Measurements from ENCODE around the gene AMMECR1. TPM values are rescaled to one million over a fixed set of nuclear protein-coding genes. Genes with fewer than 3 reads are reported as not detected.
"Not testable (repeated sequence)": the region's sequence is repeated elsewhere in the genome, so short reads cannot be mapped to it uniquely, and the experiment has no call there.

AMMECR1 gene
- polyA plus RNA-seq, 2 donors = 5.8 to 6.9 TPM

- Histone ChIP-seq H3K27ac (ENCODE audit: low read depth in 2 of 2, low read length in 1 of 2) (no peak overlapping the region), H3K4me3 (ENCODE audit: low read depth in 1 of 2, low read length in 2 of 2) (no peak overlapping the region), H3K27me3 (ENCODE audit: control insufficient read depth in 1 of 2, insufficient read depth in 2 of 2, low read length in 2 of 2) (peaks cover 0 to 4% of the 10 kb centered on the region in 2 donors), H3K9me3 (ENCODE audit: control insufficient read depth in 2 of 2, insufficient read depth in 1 of 2, low read depth in 1 of 2, low read length in 1 of 2) (no peaks in the 10 kb centered on the region), H3K36me3 (ENCODE audit: control insufficient read depth in 2 of 2, insufficient read depth in 2 of 2, low read length in 1 of 2) (no peaks in the 10 kb centered on the region), H3K4me1 (ENCODE audit: control insufficient read depth in 2 of 2, insufficient read depth in 2 of 2, low read length in 1 of 2) (no peaks in the 10 kb centered on the region)
- 39 to 77% methylated on average over 1 of the region's 1 CpG for WGBS, 2 donors
Observed at GRCh38 chrX:110251526-110251925, 66.4 kb downstream of the AMMECR1 start.

GRCh38 chrX:110250847-110251246 is 67.0 kb downstream of the AMMECR1 start:
- H3K27me3 ChIP-seq (ENCODE audit: control insufficient read depth in 1 of 2, insufficient read depth in 2 of 2, low read length in 2 of 2) = peaks cover 0 to 4% of the 10 kb centered on the region in 2 donors
- 97% methylated on average over 1 of the region's 1 CpG for WGBS, 2 donors
- H3K9me3 ChIP-seq (ENCODE audit: control insufficient read depth in 2 of 2, insufficient read depth in 1 of 2, low read depth in 1 of 2, low read length in 1 of 2) = no peaks in the 10 kb centered on the region
- no peaks in the 10 kb centered on the region for H3K4me1 ChIP-seq (ENCODE audit: control insufficient read depth in 2 of 2, insufficient read depth in 2 of 2, low read length in 1 of 2)
- H3K27ac ChIP-seq (ENCODE audit: low read depth in 2 of 2, low read length in 1 of 2) = no peak overlapping the region
- no peak overlapping the region for H3K4me3 ChIP-seq (ENCODE audit: low read depth in 1 of 2, low read length in 2 of 2)
- no peaks in the 10 kb centered on the region for H3K36me3 ChIP-seq (ENCODE audit: control insufficient read depth in 2 of 2, insufficient read depth in 2 of 2, low read length in 1 of 2)

- WGBS, 2 donors = 51 to 53% methylated on average over 1 of the region's 1 CpG
- H3K27ac ChIP-seq (ENCODE audit: low read depth in 2 of 2, low read length in 1 of 2) = no peak overlapping the region
- H3K4me3 ChIP-seq (ENCODE audit: low read depth in 1 of 2, low read length in 2 of 2) = no peak overlapping the region
- peaks cover 0 to 4% of the 10 kb centered on the region in 2 donors for H3K27me3 ChIP-seq (ENCODE audit: control insufficient read depth in 1 of 2, insufficient read depth in 2 of 2, low read length in 2 of 2)
- H3K36me3 ChIP-seq (ENCODE audit: control insufficient read depth in 2 of 2, insufficient read depth in 2 of 2, low read length in 1 of 2) = no peaks in the 10 kb centered on the region
- no peaks in the 10 kb centered on the region for H3K4me1 ChIP-seq (ENCODE audit: control insufficient read depth in 2 of 2, insufficient read depth in 2 of 2, low read length in 1 of 2)
- H3K9me3 ChIP-seq (ENCODE audit: control insufficient read depth in 2 of 2, insufficient read depth in 1 of 2, low read depth in 1 of 2, low read length in 1 of 2) = no peaks in the 10 kb centered on the region
Observed at GRCh38 chrX:110248578-110248977, 69.3 kb downstream of the AMMECR1 start.

- no peak overlapping the region for H3K27ac ChIP-seq (ENCODE audit: low read depth in 2 of 2, low read length in 1 of 2)
- no peaks in the 10 kb centered on the region for H3K9me3 ChIP-seq (ENCODE audit: control insufficient read depth in 2 of 2, insufficient read depth in 1 of 2, low read depth in 1 of 2, low read length in 1 of 2)
- H3K4me3 ChIP-seq (ENCODE audit: low read depth in 1 of 2, low read length in 2 of 2) = no peak overlapping the region
- H3K36me3 ChIP-seq (ENCODE audit: control insufficient read depth in 2 of 2, insufficient read depth in 2 of 2, low read length in 1 of 2) = no peaks in the 10 kb centered on the region
- H3K27me3 ChIP-seq (ENCODE audit: control insufficient read depth in 1 of 2, insufficient read depth in 2 of 2, low read length in 2 of 2) = no peaks in the 10 kb centered on the region
- no peaks in the 10 kb centered on the region for H3K4me1 ChIP-seq (ENCODE audit: control insufficient read depth in 2 of 2, insufficient read depth in 2 of 2, low read length in 1 of 2)
Observed at GRCh38 chrX:110245011-110245410, 72.9 kb downstream of the AMMECR1 start.

- Histone ChIP-seq H3K4me3 (ENCODE audit: low read depth in 1 of 2, low read length in 2 of 2) (no peak overlapping the region), H3K27ac (ENCODE audit: low read depth in 2 of 2, low read length in 1 of 2) (no peak overlapping the region), H3K27me3 (ENCODE audit: control insufficient read depth in 1 of 2, insufficient read depth in 2 of 2, low read length in 2 of 2) (no peaks in the 10 kb centered on the region), H3K4me1 (ENCODE audit: control insufficient read depth in 2 of 2, insufficient read depth in 2 of 2, low read length in 1 of 2) (no peaks in the 10 kb centered on the region), H3K9me3 (ENCODE audit: control insufficient read depth in 2 of 2, insufficient read depth in 1 of 2, low read depth in 1 of 2, low read length in 1 of 2) (no peaks in the 10 kb centered on the region), H3K36me3 (ENCODE audit: control insufficient read depth in 2 of 2, insufficient read depth in 2 of 2, low read length in 1 of 2) (no peaks in the 10 kb centered on the region)
- 55 to 70% methylated on average over 1 of the region's 1 CpG for WGBS, 2 donors
Observed at GRCh38 chrX:110242371-110242770, 75.5 kb downstream of the AMMECR1 start.

- Histone ChIP-seq H3K36me3 (ENCODE audit: control insufficient read depth in 2 of 2, insufficient read depth in 2 of 2, low read length in 1 of 2) (no peaks in the 10 kb centered on the region), H3K4me1 (ENCODE audit: control insufficient read depth in 2 of 2, insufficient read depth in 2 of 2, low read length in 1 of 2) (no peaks in the 10 kb centered on the region), H3K9me3 (ENCODE audit: control insufficient read depth in 2 of 2, insufficient read depth in 1 of 2, low read depth in 1 of 2, low read length in 1 of 2) (no peaks in the 10 kb centered on the region), H3K4me3 (ENCODE audit: low read depth in 1 of 2, low read length in 2 of 2) (no peak overlapping the region), H3K27me3 (ENCODE audit: control insufficient read depth in 1 of 2, insufficient read depth in 2 of 2, low read length in 2 of 2) (no peaks in the 10 kb centered on the region), H3K27ac (ENCODE audit: low read depth in 2 of 2, low read length in 1 of 2) (no peak overlapping the region)
- 54 to 63% methylated on average over 1 of the region's 1 CpG for WGBS, 2 donors
Observed at GRCh38 chrX:110241816-110242215, 76.1 kb downstream of the AMMECR1 start.

GRCh38 chrX:110238259-110238658 is 79.6 kb downstream of the AMMECR1 start:
- H3K27ac ChIP-seq (ENCODE audit: low read depth in 2 of 2, low read length in 1 of 2); H3K36me3 ChIP-seq (ENCODE audit: control insufficient read depth in 2 of 2, insufficient read depth in 2 of 2, low read length in 1 of 2); H3K27me3 ChIP-seq (ENCODE audit: control insufficient read depth in 1 of 2, insufficient read depth in 2 of 2, low read length in 2 of 2); H3K9me3 ChIP-seq (ENCODE audit: control insufficient read depth in 2 of 2, insufficient read depth in 1 of 2, low read depth in 1 of 2, low read length in 1 of 2); H3K4me1 ChIP-seq (ENCODE audit: control insufficient read depth in 2 of 2, insufficient read depth in 2 of 2, low read length in 1 of 2); H3K4me3 ChIP-seq (ENCODE audit: low read depth in 1 of 2, low read length in 2 of 2): not testable (repeated sequence)
- WGBS, 2 donors = 51 to 65% methylated on average over 5 of the region's 5 CpGs

- H3K4me1 ChIP-seq (ENCODE audit: control insufficient read depth in 2 of 2, insufficient read depth in 2 of 2, low read length in 1 of 2); H3K36me3 ChIP-seq (ENCODE audit: control insufficient read depth in 2 of 2, insufficient read depth in 2 of 2, low read length in 1 of 2); H3K27me3 ChIP-seq (ENCODE audit: control insufficient read depth in 1 of 2, insufficient read depth in 2 of 2, low read length in 2 of 2); H3K27ac ChIP-seq (ENCODE audit: low read depth in 2 of 2, low read length in 1 of 2); H3K4me3 ChIP-seq (ENCODE audit: low read depth in 1 of 2, low read length in 2 of 2); H3K9me3 ChIP-seq (ENCODE audit: control insufficient read depth in 2 of 2, insufficient read depth in 1 of 2, low read depth in 1 of 2, low read length in 1 of 2): not testable (repeated sequence)
- 82 to 97% methylated on average over 3 of the region's 3 CpGs for WGBS, 2 donors
Observed at GRCh38 chrX:110231485-110231884, 86.4 kb downstream of the AMMECR1 start.

GRCh38 chrX:110229497-110230111 is 88.3 kb downstream of the AMMECR1 start:
- peak overlapping the region; percentile 63 to 84 for H3K27ac ChIP-seq (ENCODE audit: low read depth in 2 of 2, low read length in 1 of 2)
- not testable (repeated sequence) for H3K36me3 ChIP-seq (ENCODE audit: control insufficient read depth in 2 of 2, insufficient read depth in 2 of 2, low read length in 1 of 2); H3K9me3 ChIP-seq (ENCODE audit: control insufficient read depth in 2 of 2, insufficient read depth in 1 of 2, low read depth in 1 of 2, low read length in 1 of 2); H3K27me3 ChIP-seq (ENCODE audit: control insufficient read depth in 1 of 2, insufficient read depth in 2 of 2, low read length in 2 of 2); H3K4me1 ChIP-seq (ENCODE audit: control insufficient read depth in 2 of 2, insufficient read depth in 2 of 2, low read length in 1 of 2)
- WGBS, 2 donors = 48 to 60% methylated on average over 20 to 21 of the region's 21 CpGs
- H3K4me3 ChIP-seq (ENCODE audit: low read depth in 1 of 2, low read length in 2 of 2) = peak overlapping the region; percentile 24 to 37

GRCh38 chrX:110228453-110228852 is 89.4 kb downstream of the AMMECR1 start:
- Histone ChIP-seq H3K4me1 (ENCODE audit: control insufficient read depth in 2 of 2, insufficient read depth in 2 of 2, low read length in 1 of 2) (no peaks in the 10 kb centered on the region), H3K36me3 (ENCODE audit: control insufficient read depth in 2 of 2, insufficient read depth in 2 of 2, low read length in 1 of 2) (no peaks in the 10 kb centered on the region), H3K9me3 (ENCODE audit: control insufficient read depth in 2 of 2, insufficient read depth in 1 of 2, low read depth in 1 of 2, low read length in 1 of 2) (no peaks in the 10 kb centered on the region), H3K4me3 (ENCODE audit: low read depth in 1 of 2, low read length in 2 of 2) (no peak overlapping the region), H3K27ac (ENCODE audit: low read depth in 2 of 2, low read length in 1 of 2) (no peak overlapping the region), H3K27me3 (ENCODE audit: control insufficient read depth in 1 of 2, insufficient read depth in 2 of 2, low read length in 2 of 2) (peaks cover 0 to 4% of the 10 kb centered on the region in 2 donors)
- WGBS, 2 donors = 78 to 88% methylated on average over 5 of the region's 5 CpGs
